Hematopoietic multipotent progenitor cell treated with erythropoietin and hydrocortisone succinate and interleukin-3 and kit ligand, for 17 days (in vitro differentiated cells): ENCODE results near the gene SLC12A6.

ENCODE experiments used
- DNase-seq: peaks from one replicate; pipeline ENCODE4 v3.0.0-alpha.2; 2015; ENCODE audit warnings: low spot score

SLC12A6 gene

DNA sequence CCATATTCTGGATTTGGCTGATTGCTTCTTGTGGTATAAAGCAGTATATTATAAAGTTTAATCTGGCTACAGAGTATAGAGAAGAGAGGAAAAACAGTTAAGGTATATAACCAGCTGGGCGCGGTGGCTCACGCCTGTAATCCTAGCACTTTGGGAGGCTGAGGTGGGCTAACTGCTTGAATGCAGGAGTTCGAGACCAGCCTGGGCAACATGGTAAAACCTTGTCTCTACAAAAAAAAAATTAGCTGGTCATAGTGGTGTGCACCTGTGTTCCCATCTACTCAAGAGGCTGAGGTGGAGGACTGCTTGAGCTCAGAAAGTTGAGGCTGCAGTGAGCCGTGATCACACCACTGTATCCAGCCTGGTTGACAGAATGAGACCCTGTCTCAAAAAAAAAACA is 7.3 kb downstream of the SLC12A6 start:
- no peak for DNase-seq

DNA sequence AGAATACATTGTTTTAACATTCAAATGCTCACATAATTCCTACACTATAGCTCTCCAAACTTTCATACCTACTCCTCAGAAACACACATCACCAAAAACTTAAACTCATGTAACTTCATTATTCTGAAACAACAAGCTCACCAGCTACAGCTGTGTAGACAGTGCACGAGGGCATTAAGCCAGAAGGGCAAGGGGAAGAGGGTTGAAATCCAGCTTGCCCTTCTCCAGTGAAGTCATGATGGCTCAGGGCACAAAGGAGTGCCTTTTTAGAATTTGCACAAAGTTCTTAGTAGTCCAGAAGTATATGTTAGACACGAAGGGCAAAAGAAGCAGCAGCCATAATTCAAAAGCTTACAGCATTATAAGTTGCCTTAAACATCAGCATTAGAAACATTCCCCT is 8.6 kb downstream of the SLC12A6 start:
- DNase-seq, result no peak

DNA sequence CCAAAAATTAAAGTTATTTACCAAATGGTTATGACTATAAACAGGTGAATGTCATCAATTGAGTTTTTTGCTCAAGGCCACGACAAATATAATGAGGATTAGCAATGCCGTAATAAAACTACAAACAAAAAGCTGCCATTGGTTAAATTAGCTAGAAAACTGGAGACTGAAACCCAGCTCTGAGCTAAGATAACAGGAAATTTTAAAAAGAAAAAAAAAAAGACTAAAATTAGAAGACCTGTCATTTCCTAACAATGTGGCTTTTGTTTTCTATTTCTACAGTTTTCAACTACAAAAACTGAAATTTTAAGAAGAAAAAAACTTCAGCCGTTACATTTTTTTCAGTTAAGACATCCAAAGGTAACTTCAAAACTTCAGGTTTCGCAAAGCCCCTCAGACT is 9.7 kb downstream of the SLC12A6 start:
- no peak for DNase-seq

DNA sequence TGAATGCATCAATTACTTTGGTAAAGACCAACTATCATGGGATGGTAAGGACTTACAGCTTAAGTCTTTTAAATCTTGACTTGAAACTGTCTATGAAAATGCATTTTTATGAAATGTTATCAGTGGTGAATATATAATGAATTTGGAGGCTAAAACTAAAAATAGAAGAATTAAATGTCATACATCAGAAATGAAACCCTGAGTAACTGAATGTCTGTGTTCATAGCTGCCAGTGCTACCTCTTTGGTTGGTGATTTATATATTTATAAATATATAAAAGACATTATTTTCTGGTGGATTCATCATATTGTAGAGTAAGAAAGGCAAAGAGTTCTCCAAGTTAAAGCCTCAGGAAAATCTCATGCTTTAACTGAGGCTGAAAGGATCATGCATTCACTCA is 12.2 kb downstream of the SLC12A6 start:
- no peak for DNase-seq

DNA sequence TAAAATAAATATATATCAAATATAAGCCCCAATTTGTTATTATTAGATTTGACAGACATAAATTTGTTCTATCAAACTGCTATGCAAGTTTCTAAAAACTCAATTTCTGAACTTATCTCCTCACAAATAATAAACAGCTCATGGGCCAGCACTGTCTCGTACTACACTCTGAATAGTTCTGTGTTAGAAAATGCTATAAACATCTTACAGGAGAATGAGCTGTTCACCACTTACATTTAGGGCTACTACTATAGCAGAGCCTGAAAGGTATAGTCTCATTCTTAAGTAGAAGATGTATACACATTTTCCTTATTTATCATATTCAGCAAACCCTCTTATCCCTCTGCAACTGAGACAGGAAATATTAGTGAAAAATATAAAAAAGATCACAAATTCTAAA is 12.6 kb downstream of the SLC12A6 start:
- no peak for DNase-seq

DNA sequence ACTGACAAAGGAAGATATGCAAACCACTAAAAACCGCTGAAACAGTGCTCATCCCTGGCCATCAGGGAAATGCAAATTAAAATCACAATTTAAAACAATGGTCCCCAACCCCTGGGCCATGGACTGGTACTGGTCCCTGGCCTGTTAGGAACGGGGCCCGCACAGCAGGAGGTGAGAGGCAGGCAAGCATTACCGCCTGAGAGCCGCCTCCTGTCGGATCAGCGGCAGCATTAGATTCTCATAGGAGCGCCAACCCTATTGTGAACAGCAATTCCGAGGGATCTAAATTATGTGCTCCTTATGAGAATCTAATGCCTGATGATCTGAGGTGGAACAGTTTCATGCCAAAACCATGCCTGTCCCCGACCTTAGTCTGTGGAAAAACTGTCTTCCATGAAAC is 14.4 kb downstream of the SLC12A6 start:
- no peak for DNase-seq

DNA sequence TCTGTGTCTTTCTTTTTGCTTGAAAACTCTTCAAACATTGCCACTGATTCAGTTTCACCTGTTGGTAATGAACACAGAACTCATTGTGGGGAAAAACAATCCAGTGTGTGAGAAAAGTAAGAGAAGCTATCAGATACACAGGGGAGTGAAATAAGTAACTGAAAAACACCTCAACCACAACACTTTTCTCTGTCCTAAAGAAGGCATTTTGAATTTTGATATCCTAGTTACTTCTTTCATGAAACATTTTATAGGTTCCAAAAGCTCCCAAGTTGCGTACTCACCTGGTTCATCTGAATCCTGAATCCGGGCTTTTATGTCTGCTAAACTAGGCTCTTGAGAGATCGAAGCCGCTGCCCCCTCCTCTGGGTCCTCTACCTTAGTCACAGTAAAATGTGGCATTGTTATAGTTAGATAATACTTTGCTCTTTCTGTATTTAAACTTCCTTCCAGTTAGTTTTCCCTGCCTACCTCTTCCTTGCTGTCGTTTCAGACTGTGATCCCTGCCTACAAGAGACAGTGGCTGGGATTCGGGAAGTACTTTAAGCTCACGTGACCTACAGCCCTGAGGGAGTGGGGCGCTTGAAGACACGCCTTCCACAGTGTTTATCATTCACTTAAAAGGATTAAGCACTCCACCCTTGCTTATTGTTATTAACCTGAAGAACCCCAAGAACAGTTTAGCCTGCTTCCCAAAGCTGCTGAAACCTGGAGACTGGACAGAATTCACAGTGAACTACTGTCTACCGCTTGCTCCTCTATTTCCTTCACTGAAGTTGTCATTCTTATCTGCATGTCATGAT is 19.1 kb downstream of the SLC12A6 start:
- peak; percentile 64 for DNase-seq

DNA sequence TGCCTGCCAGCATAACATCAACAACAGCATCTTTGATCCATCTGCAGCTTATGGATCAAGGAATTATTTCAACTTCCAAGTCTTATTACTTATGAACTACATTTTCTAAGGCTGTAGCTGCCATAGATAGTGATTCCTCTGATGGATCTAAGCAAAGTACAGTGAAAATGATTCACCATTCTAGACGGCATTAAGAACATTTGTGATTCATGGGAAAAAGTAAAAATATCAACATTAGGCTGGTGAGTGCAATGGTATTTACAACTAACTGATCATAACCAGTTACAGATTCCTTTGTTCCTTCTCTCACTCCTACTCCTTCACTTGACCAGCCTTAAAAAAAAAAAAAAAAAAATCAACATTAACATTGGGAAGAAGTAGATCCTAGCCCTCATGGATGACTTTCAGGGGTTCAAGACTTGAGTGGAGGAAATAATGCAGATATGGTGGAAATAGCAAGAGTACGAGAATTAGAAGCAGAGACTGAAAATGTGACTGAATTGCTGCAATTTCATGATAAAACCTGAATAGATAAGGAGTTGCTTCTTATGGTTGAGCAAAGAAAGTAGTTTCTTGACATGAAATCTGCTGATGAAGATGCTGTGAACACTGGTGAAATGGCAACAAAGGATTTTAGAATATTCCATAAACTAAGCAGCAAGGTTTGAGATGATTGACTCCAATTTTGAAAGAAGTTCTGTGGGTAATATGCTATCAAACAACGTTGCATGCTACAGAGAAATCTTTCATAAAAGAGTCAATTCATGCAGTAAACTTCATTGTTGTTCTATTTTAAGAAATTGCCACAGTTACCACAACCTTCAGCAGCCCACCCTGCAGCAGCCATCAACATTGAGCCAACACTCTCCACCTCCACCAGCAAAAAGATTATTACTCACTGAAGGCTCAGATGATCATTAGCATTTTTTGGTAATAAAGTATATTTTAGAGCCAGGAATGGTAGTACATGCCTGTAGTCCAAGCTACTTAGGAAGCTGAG is 22.8 kb downstream of the SLC12A6 start:
- DNase-seq, result no peak

DNA sequence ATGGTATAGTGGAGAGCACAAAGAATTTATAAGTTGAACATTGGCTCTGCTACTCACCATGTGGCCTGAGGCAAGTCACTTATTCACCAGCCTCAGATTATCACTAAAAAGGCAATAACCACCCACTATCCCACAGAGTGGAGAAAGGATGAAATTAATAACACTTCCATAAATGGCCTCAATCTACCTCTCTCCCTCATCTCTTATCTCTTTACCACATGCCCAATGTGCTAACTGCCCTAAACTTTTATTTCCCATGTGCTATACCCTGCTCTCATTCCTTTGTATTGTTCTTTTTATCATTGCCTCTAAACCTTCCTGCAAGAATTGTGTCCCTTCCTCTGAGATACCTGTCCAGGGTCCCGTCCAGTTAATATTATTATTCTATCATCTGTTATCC is 26.0 kb downstream of the SLC12A6 start:
- DNase-seq, result no peak

DNA sequence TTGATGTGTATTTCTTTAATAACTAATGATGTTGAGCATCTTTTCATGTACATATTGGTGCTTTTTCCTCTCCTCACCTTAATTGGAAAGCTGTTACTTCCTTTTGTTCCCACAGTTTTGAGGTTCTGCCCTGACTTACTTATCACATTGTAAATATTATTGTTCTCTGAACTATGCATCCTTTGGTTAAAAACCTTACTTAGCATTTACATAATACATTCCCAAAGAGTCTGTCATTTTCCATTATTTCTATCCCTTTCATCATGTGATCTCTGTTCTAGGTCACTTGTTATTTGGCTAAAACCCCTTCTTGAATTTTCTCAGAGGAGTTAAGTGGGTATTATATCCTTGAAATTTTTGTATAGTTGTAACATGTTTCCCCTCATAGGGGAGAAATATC is 33.0 kb downstream of the SLC12A6 start:
- DNase-seq, result no peak

DNA sequence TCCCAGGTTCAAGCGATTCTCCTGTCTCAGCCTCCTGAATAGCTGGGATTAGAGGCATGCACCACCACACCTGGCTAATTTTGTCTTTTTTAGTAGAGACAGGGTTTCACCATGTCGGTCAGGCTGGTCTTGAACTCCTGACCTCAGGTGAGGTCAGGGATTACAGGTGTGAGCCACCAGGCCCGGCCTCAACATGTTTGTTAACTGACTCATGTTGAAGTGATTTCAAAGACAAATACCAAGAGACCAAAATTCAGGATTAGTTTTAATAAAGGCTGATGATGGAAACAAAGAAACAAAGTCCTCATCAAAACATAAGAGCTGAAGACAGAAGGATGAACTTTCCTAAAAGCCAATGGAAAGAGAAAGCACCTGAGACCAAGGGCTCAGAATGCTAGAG is 36.5 kb downstream of the SLC12A6 start:
- DNase-seq, result no peak

DNA sequence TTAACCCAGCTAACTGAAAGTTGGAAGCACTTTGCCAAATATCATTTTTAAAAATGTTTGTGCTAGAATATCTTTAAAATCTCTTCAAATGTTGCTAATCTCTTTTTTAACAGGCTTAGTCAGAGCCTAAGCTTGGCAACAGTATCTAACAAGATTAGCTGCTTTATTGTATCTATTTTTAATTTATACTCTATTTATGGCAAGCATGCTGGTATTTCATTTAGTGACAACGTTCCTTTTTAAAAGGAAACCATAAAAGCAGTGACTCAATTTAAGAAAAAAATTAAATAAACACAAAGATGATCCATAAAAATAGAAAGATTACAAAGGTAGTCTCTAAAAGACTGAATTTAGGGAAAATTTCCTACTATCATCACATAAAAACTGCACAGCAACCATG is 40.5 kb downstream of the SLC12A6 start:
- DNase-seq, result no peak

DNA sequence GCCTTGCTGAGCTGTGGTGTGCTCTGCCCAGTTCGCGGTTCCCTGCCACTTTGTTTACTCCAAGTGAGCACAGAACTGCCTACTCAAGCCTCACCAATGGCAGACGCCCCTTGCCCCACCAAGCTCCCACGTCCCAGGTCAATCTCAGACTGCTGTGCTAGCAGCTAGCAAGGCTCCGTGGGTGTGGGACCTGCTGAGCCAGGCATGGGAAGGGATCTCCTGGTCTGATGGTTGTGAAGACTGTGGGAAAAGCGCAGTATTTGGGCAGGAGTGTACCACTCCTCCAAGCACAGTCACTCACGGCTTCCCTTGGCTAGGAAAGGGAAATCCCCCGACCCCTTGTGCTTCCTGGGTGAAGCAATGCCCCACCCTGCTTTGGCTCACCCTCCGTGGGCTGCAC is 45.0 kb downstream of the SLC12A6 start:
- no peak for DNase-seq

DNA sequence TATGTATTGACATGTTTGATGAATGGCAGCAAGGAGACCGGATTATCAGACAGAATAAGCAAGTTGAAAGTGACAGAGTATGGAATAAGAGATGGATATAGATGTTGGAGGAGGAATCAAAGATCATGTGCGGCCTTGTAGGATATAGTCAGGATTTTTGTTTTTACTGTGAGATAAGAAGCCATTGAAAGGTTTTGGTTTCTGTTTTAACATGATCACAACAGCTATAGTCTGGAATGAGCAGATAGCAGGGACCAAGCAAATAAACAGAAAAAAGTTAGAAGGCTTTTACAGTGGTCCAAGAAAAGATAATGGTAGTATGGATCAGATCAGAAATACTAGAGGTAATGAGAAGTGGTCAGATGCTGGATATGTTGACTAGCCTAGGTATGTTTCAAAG is 52.6 kb downstream of the SLC12A6 start:
- no peak for DNase-seq

DNA sequence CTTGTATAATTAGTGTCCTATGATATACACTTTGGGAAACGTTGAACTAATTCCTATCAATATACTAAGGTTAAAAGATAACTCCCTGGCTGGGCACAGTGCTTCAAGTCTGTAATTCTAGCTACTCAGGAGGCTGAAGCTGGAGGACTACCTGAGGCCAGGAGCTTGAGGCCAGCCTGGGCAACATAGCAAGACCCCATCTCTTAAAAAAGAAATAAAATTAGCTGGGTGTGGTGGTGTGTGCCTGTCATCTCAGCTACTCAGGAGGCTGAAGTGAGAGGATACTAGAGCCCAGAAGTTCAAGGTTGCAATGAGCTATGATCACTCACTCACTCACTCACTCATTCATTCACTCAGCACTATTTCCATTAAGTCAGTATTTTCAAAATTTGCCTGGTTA is 55.2 kb downstream of the SLC12A6 start:
- DNase-seq, result no peak

DNA sequence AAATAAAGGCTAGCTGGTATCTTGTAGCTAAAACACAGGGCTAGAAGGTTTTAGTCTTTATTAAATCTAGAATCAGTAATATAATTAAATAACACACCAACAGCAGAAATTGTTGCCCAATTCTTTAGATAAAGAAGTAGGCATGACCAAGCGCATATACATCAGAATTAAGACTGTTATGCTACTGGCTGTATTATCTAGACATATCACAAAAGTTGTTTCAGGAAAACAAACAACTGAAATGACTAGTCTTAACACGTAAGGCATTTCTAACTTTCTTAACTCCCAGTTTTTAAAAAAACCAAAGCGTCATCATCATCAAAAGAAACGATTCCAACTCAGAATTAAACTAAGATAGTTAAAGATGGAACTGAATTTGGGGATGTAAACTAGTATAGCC is 57.4 kb downstream of the SLC12A6 start:
- DNase-seq, result no peak

DNA sequence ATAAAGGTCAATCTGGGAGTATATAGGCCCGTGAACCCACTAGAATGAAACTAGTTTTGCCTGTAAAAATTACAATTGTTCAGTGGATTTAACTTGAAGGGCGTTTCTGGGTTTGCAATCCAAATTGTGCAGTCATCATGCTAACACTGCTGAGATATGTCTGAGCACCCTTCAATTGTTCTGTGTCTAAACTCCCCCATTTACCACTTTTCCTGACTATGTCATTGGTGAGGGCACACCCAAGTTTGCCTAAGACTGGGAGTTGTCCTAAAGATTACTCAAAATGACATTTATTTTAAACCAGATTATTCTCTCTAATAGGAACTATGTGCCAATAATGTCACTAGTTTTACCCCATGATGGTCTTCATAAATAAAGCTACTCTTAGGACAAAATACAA is 58.2 kb downstream of the SLC12A6 start:
- no peak for DNase-seq

DNA sequence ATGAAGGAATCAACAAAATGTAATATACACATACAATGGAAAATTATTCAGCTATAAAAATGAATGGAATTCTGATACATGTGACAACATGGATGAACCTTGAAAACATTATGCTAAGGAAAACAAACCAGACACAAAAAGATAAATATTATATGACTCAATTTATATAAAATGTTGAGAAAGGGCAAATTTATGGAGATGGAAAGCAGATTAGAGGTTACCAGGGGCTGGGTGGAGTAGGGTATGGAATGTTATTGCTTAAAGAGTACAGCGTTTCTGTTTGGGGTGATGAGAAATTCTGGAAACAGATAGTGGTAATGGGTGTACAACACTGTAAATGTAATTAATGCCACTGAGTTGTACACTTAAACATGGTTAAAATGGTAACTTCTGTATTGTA is 61.9 kb downstream of the SLC12A6 start:
- DNase-seq, result no peak

DNA sequence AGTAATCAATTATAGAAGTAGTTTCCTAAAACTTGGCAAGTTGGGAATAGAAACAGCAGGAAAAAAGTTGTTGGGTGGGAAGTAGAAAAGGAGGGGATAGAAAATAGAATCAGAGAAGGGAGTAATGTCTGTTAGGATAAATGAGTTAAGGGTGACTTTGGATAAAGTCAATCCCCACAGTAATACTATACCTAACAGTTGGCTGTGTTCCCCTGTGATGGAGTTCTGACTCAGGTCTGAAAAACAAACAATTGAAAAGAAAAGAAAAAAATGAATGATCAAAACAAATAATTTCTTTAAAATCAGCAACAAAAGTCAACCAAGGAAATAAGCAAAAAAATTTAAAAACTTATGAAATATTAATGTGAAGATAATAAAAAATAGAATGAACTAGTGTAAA is 62.4 kb downstream of the SLC12A6 start:
- no peak for DNase-seq

DNA sequence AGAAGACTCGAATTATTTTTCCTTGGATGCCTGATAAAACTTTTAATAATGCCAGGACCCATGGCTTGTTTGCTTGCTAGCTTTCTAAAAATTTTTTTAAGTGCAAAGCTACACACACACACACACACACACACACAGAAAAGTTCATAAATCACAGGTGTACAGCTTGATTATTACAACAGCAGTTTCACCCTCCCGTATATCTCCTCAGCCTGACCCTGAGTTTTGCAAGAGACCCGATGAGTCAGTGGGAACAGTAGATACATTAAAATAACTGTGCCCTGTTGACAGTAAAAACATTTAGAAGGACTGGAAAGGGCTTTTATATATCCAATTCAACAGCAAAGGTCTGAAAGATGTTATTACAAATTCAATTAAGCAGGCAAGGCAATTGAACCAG is 66.1 kb downstream of the SLC12A6 start:
- DNase-seq, result no peak

DNA sequence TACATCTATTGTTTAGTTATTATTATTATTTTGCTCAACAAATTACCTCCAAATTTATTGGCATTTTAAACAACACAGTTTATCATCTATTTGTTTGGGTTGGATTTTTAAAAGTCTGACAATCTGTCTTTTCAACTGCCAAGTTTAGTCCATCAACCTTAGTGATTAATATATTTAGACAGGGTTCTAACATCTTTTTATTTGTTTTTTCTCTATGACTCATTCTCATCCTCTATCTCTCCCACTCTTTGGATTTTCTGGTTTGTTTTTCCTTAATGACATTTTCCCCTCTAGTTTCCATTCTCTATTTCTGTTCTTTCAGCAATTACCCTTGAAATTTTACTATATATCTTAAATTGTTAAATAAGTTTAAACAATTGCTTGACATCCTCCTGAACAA is 70.8 kb downstream of the SLC12A6 start:
- DNase-seq, result no peak

DNA sequence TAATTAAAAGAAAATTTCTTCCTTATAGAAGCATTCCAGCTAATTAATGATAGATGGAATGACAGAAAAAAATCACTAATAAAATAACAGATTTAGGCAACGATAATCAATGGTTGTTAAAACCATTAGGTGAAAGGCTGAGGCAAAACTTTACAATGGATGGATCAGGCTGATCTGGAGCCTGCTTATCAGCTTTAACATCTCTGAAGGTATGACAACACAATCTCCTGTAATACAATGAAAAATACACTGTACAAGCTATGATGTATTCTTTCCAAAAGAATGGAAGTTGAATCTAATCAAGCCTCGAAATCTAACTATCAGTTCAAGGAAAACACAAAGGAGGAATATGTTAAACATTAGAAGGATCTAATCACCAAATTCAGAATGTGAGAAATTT is 73.5 kb downstream of the SLC12A6 start:
- DNase-seq, result no peak

DNA sequence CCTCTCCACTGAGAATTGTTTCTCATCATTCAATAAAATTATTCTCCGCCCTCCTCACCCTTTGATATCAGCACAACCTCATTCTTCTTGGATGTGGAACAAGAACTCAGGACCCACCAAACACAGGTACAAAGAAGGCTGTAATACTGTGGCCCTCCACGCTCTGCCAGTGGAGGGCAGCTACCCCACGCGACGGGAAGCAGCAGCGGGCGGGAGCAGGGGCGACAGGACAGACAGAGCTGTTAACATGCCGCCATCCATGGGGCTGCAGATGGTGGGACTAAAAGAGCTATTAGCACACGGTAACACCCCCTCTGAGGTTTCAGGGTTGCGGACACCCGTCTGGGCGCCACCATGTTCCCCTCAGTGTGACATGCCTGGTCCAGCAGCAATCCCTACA is 75.2 kb downstream of the SLC12A6 start:
- no peak for DNase-seq
